HG03354 (cell line): ENCODE data around the gene TMEM176A.
"Not testable (repeated sequence)": the region's sequence is repeated elsewhere in the genome, so short reads cannot be mapped to it uniquely, and the experiment has no call there.

Experiments used
- ATAC-seq: cut with Tn5 transposase; IDR thresholded peaks from one replicate; pipeline ENCODE4 v1.9.1; 2021; ENCODE audit warnings: mild to moderate bottlenecking; ENCODE audit not compliant: unreplicated experiment, poor library complexity, severe bottlenecking

The TMEM176A gene

GRCh38 chr7:150800581-150801241, at the start of gene TMEM176A:
TMEM176A (plus strand) TSS chr7:150800769; CDS start chr7:150801551, 782 bp downstream.
- ATAC-seq = no peak

GRCh38 chr7:150751702-150752101, 48.9 kb upstream of the TMEM176A start:
- no peak for ATAC-seq

- no peak for ATAC-seq
Observed at GRCh38 chr7:150753239-150753638, 47.3 kb upstream of the TMEM176A start.

GRCh38 chr7:150753826-150754603, 46.6 kb upstream of the TMEM176A start:
- peak; percentile 52 for ATAC-seq

GRCh38 chr7:150754951-150755350, 45.6 kb upstream of the TMEM176A start:
- ATAC-seq = no peak

GRCh38 chr7:150755473-150756099, 45.0 kb upstream of the TMEM176A start:
- peak; percentile 60 for ATAC-seq

GRCh38 chr7:150756166-150756565, 44.4 kb upstream of the TMEM176A start:
- ATAC-seq = no peak

- ATAC-seq = no peak
Observed at GRCh38 chr7:150756858-150757257, 43.7 kb upstream of the TMEM176A start.

GRCh38 chr7:150759479-150759878, 41.1 kb upstream of the TMEM176A start:
- ATAC-seq = no peak

- no peak for ATAC-seq
Observed at GRCh38 chr7:150766334-150766709, 34.2 kb upstream of the TMEM176A start.

- no peak for ATAC-seq
Observed at GRCh38 chr7:150769768-150770167, 30.8 kb upstream of the TMEM176A start.

GRCh38 chr7:150774131-150774530, 26.4 kb upstream of the TMEM176A start:
- ATAC-seq = not testable (repeated sequence)

GRCh38 chr7:150778014-150778737, 22.4 kb upstream of the TMEM176A start:
- ATAC-seq = no peak

GRCh38 chr7:150778738-150779301, 21.7 kb upstream of the TMEM176A start:
- ATAC-seq = peak; percentile 58

GRCh38 chr7:150780292-150780691, 20.3 kb upstream of the TMEM176A start:
- ATAC-seq = no peak

GRCh38 chr7:150781103-150781502, 19.5 kb upstream of the TMEM176A start:
- ATAC-seq = no peak

GRCh38 chr7:150781961-150782360, 18.6 kb upstream of the TMEM176A start:
- no peak for ATAC-seq

GRCh38 chr7:150784120-150784736, 16.3 kb upstream of the TMEM176A start:
- ATAC-seq = no peak

- ATAC-seq = no peak
Observed at GRCh38 chr7:150784954-150785353, 15.6 kb upstream of the TMEM176A start.
